Left ventricle myocardium inferior (tissue), 1 donor: ENCODE results near the gene PRKAA1. TPM values are rescaled to one million over a fixed set of nuclear protein-coding genes. Genes with fewer than 3 reads are reported as not detected.

Source experiments
- DNase-seq: peaks from one replicate; pipeline ENCODE4 v3.0.0-alpha.2; 2020
- H3K27ac ChIP-seq: fragments of 200-600 bp; replicated peaks from 2 replicates; pipeline ENCODE4 v1.8.0; 2021
- H3K27me3 ChIP-seq: fragments of 200-600 bp; 2 replicates; pipeline ENCODE4 v1.8.0; 2021; ENCODE audit warnings: low read depth
- H3K36me3 ChIP-seq: fragments of 200-600 bp; 2 replicates; pipeline ENCODE4 v1.8.0; 2021
- H3K4me1 ChIP-seq: fragments of 200-600 bp; 2 replicates; pipeline ENCODE4 v1.8.0; 2021
- H3K4me3 ChIP-seq: fragments of 200-600 bp; 2 replicates; pipeline ENCODE4 v1.8.0; 2021; ENCODE audit warnings: mild to moderate bottlenecking, moderate library complexity
- H3K9me3 ChIP-seq: fragments of 200-600 bp; replicated peaks from 2 replicates; pipeline ENCODE4 v1.8.0; 2021
- CTCF ChIP-seq: fragments of 200-600 bp; IDR thresholded peaks from 2 replicates; pipeline ENCODE4 v1.8.0; 2021; ENCODE audit warnings: antibody characterized with exemption, mild to moderate bottlenecking, borderline replicate concordance
- intact Hi-C: fragments of 100-400 bp; cut with micrococcal nuclease; formaldehyde crosslinking; loops from one replicate; pipeline ENCODE4 v1.11.0; 2022
- total RNA-seq: library from RNA; stranded (reverse); fragmentation: NEBNext Ultra II Directional; extraction: Animal tissue kit (Norgen Biotek cat#: 25700); gene quantifications from one replicate; pipeline ENCODE4 v1.2.1, GENCODE V29; 2021
- donor health status: DM: no; HTN: yes; CAD: no; lungs with severe emphysema.

Gene PRKAA1
- total RNA-seq, 1 donor from 2014 or later, result 38.5 TPM

- TF ChIP-seq CTCF, result no peak
- Histone ChIP-seq H3K9me3 (no peaks in the 10 kb centered on the region), H3K36me3 (peaks cover 65% of the 10 kb centered on the region), H3K27me3 (no peaks in the 10 kb centered on the region), H3K4me3 (no peak overlapping the region), H3K4me1 (peaks cover 19% of the 10 kb centered on the region), H3K27ac (no peak overlapping the region)
- no peak for DNase-seq
- intact Hi-C loops, result no loop called here
Measured at GRCh38 chr5:40775085-40775845, 22.9 kb downstream of the PRKAA1 start.

GRCh38 chr5:40774623-40775022 lies 23.6 kb downstream of the PRKAA1 start:
- Histone ChIP-seq H3K4me1 (peaks cover 15% of the 10 kb centered on the region), H3K36me3 (peaks cover 70% of the 10 kb centered on the region), H3K27me3 (no peaks in the 10 kb centered on the region), H3K27ac (no peak overlapping the region), H3K4me3 (no peak overlapping the region), H3K9me3 (no peaks in the 10 kb centered on the region)
- no peak for DNase-seq
- TF ChIP-seq CTCF, result no peak
- intact Hi-C loops, result no loop called here

- H3K27ac ChIP-seq, result no peak overlapping the region
- no peaks in the 10 kb centered on the region for H3K9me3 ChIP-seq
- intact Hi-C loops, result no loop called here
- H3K4me3 ChIP-seq, result no peak overlapping the region
- H3K27me3 ChIP-seq, result no peaks in the 10 kb centered on the region
- no peak for TF ChIP-seq CTCF
- peaks cover 3% of the 10 kb centered on the region for H3K4me1 ChIP-seq
- DNase-seq, result no peak
- H3K36me3 ChIP-seq, result peaks cover 86% of the 10 kb centered on the region
Measured at GRCh38 chr5:40770764-40771163, 27.4 kb downstream of the PRKAA1 start.

- no peak overlapping the region for H3K4me3 ChIP-seq
- no peak for DNase-seq
- H3K4me1 ChIP-seq, result peaks cover 14% of the 10 kb centered on the region
- no peak for TF ChIP-seq CTCF
- no peaks in the 10 kb centered on the region for H3K27me3 ChIP-seq
- peaks cover 58% of the 10 kb centered on the region for H3K36me3 ChIP-seq
- intact Hi-C loops, result no loop called here
- no peak overlapping the region for H3K27ac ChIP-seq
- no peaks in the 10 kb centered on the region for H3K9me3 ChIP-seq
Measured at GRCh38 chr5:40762705-40763104, 35.5 kb downstream of the PRKAA1 start.

GRCh38 chr5:40757400-40757799 lies 40.8 kb downstream of the PRKAA1 start:
- Histone ChIP-seq H3K27ac (no peak overlapping the region), H3K4me1 (peaks cover 42% of the 10 kb centered on the region), H3K4me3 (no peak overlapping the region), H3K27me3 (no peaks in the 10 kb centered on the region), H3K36me3 (peaks cover 7% of the 10 kb centered on the region), H3K9me3 (no peaks in the 10 kb centered on the region)
- TF ChIP-seq CTCF, result no peak
- no peak for DNase-seq
- intact Hi-C loops, result loop anchor here (10.0 kb wide), 1 partner anchor 117 kb away; no protein-coding TSS in a partner anchor
